ENCODE data around the gene REST. TPM values are rescaled to one million over a fixed set of nuclear protein-coding genes. Genes with fewer than 3 reads are reported as not detected.

The REST gene
- total RNA-seq, 2 donors from 2014 or later, result 59.7 to 60.6 TPM

DNA sequence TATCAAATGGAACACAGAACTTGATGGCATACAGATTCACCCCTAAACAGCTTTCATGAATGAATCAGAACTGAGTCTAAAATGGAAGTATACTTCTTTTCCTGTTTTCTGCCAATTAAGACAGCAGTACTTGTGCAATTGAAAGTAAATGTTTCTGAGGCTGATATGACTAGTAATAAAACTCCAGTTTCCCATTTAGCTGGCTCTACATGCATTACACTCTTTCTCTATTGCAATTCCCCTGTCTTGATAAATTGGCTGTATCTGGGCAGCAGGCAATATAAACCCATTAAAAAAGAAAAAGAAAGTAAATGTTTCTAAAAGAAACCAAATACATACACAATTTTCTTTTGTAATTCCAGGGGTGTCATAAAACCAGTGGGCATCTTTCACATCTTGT lies 65.1 kb downstream of the REST start:
- peak overlapping the region; percentile 70 to 76 for H3K4me3 Mint-ChIP-seq
- DNase-seq, result no peak
- H3K36me3 Mint-ChIP-seq (ENCODE audit: insufficient read depth in 2 of 2), result peaks cover 28 to 58% of the 10 kb centered on the region in 2 donors
- peaks cover 3% of the 10 kb centered on the region in 2 donors for H3K9me3 Mint-ChIP-seq
- ATAC-seq (replicated peaks in 1 of 2), result peak; percentile 6 to 12
- no peaks in the 10 kb centered on the region for H3K27me3 Mint-ChIP-seq (ENCODE audit: low read depth)
- H3K27ac Mint-ChIP-seq, result peak overlapping the region; percentile 14
- H3K4me1 Mint-ChIP-seq (ENCODE audit: low read depth), result peaks cover 53% of the 10 kb centered on the region

DNA sequence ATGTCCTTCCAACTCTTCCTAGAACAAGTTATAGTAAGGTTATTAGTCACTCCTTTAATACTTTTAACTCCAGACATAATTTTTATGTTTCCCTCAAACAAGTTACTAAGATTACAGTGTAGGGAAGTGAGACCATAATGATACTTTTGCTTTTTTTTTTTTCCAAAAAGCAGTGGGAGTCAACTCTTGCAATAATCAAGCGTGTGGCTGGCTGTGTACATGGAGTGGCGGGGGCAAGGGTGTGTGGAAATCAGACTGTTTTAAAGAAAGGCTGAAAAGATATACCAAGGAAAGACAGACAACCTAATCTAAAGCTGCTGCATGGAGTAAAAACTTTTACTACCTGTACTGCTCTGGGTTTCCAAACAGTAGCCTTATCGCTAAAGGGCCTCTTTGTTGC lies 65.6 kb downstream of the REST start:
- ATAC-seq (replicated peaks in 1 of 2), result no peak

DNA sequence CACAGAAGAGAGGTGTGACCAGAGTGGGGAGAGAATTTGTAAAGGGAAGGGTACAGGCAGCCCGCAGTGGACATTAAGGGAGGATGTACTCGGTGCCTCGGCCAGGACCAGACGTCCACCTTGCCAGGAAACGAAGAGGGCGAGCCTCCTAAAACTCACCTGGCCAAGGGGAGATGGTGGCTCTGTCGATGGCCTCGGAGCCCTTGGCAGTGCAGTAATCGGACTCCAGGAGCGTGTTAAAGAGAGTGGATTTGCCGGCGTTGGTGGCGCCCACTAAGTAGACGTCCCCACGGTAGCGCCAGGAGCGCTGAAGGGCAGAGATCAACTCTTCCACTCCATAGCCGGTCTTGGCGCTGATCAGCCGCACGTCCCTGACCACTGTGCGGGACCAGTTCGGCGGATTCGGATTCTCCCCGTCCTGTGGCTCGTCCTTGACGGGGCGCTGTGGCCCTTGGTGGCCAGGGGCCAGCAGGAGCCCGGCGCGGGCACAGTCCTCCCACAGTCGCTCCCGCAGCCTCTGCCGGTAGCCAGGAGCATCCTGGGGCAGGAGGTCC lies 68.7 kb downstream of the REST start:
- H3K4me3 Mint-ChIP-seq, result peak overlapping the region; percentile 99
- ATAC-seq (replicated peaks in 1 of 2) (peak in 1 of 2 donors; percentile 0), DNase-seq (peak in 1 of 2 donors; percentile 12)
- H3K4me1 Mint-ChIP-seq (ENCODE audit: low read depth), result peaks cover 60% of the 10 kb centered on the region
- peaks cover 3% of the 10 kb centered on the region in 2 donors for H3K9me3 Mint-ChIP-seq
- H3K27me3 Mint-ChIP-seq (ENCODE audit: low read depth), result no peaks in the 10 kb centered on the region
- H3K36me3 Mint-ChIP-seq (ENCODE audit: insufficient read depth in 2 of 2), result peaks cover 29 to 51% of the 10 kb centered on the region in 2 donors
- peak overlapping the region; percentile 85 for H3K27ac Mint-ChIP-seq

More for the DNA sequence above, 65.6 kb downstream of the REST start:
- peak overlapping the region; percentile 70 to 76 for H3K4me3 Mint-ChIP-seq
- H3K9me3 Mint-ChIP-seq, result peaks cover 3% of the 10 kb centered on the region in 2 donors
- no peak for DNase-seq
- H3K4me1 Mint-ChIP-seq (ENCODE audit: low read depth), result peaks cover 53% of the 10 kb centered on the region
- peaks cover 28 to 57% of the 10 kb centered on the region in 2 donors for H3K36me3 Mint-ChIP-seq (ENCODE audit: insufficient read depth in 2 of 2)
- H3K27me3 Mint-ChIP-seq (ENCODE audit: low read depth), result no peaks in the 10 kb centered on the region
- H3K27ac Mint-ChIP-seq, result peak overlapping the region; percentile 14

DNA sequence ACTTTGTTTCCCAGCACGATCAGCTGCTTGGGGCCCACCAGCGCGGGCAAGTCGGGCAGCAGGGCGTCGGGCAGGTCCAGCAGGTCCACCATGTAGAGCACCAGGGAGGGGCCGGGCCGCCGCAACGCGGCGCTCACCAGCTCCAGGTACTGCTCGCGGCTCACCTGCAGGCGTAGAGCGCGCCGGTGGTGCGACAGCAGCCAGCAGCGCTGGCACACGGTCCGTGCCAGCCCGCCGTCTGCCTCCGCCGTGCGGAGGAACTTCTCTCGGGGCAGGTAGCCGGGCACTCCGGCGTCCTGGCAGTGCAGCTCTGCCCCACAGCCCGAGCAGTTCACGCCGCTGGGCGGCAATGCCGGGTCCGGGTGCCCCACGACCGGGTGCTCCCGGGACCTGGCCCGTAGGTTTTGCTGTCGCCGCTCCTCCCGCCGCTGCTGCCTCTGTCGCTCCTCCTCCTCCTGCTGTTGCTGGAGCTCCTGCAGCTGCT lies 69.2 kb downstream of the REST start:
- Mint-ChIP-seq H3K27ac (peak overlapping the region; percentile 98), H3K4me3 (peak overlapping the region; percentile 99)

DNA sequence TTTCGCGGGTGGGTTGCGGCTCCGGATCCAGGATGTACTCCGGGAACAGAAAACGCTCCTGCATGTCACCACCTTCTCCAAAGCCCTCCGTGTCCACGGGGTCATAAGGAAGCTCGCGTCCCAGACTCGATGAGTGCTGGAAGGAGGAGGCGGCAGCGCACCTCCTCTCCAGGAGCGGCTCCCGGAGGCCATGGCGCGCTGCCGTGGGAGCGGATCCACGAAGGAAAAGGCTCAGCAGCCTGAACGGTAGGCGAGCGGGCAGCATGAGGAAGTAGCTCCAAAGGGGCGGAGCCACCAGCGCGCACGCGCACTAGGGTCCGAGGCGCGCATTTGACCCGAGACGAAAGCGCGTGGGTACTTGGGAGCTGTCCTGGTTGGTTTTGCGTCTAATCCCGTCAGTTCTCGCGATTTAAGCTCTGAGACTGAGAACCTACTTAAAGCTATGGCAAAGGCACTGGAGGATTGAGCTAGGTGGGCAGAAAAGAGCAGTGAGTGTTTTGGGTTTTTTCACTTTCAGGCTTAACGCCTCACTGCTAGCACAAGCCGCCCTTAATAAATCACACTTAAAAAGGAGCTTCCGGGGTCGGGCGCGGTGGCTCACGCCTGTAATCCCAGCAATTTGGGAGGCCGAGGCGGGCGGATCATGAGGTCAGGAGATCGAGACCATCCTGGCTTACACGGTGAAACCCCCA lies 69.8 kb downstream of the REST start, which contains the start of gene NOA1:
NOA1 (minus strand) TSS at position 286 of the 692 bp plus-strand sequence; CDS start at position 265, 21 bp downstream.
- ATAC-seq (replicated peaks in 1 of 2), result peak; percentile 84 to 85
- Mint-ChIP-seq H3K27me3 (ENCODE audit: low read depth) (no peaks in the 10 kb centered on the region), H3K4me3 (peak within 1 kb of the TSS; percentile 99), H3K27ac (peak within 1 kb of the TSS; percentile 98), H3K36me3 (ENCODE audit: insufficient read depth in 2 of 2) (peaks cover 24 to 47% of the 10 kb centered on the region in 2 donors), H3K9me3 (peaks cover 0 to 3% of the 10 kb centered on the region in 2 donors), H3K4me1 (ENCODE audit: low read depth) (peaks cover 62% of the 10 kb centered on the region)
- DNase-seq, result peak; percentile 95 to 98

More for the DNA sequence above, 69.2 kb downstream of the REST start:
- Mint-ChIP-seq H3K36me3 (ENCODE audit: insufficient read depth in 2 of 2) (peaks cover 29 to 50% of the 10 kb centered on the region in 2 donors), H3K9me3 (peaks cover 0 to 3% of the 10 kb centered on the region in 2 donors), H3K27me3 (ENCODE audit: low read depth) (no peaks in the 10 kb centered on the region), H3K4me1 (ENCODE audit: low read depth) (peaks cover 62% of the 10 kb centered on the region)
- ATAC-seq (replicated peaks in 1 of 2), result peak; percentile 41 to 43
- peak; percentile 60 to 61 for DNase-seq

DNA sequence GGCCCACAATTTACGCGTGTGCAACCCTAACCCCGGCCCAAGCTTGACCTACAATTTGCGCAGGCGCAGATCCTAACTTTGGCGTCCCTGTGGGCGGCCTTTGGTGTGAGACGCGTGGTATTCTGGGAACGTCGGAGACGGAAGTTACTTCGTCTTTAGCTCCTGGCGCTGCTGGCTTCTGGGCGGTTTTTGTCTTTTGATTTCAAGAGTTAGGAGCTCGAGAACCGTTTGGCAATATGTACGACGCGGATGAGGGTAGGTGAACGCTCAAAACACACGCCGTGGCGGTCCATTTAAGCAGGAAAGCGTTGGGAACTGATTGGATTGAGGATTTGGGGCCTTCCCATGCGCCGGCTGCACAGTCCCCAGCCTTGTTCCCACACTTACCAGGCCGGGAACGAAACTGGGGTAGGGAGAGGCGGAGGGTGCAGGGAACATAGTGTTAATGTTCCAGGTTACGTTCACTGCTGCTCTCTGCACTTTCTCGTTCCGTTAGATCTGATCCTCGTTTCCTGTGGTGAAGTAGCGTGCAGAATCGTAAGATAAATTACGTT lies 71.1 kb downstream of the REST start, which contains the start of gene POLR2B:
POLR2B (plus strand) TSS at position 147 of the 554 bp plus-strand sequence; CDS start at position 237, 90 bp downstream.
- H3K4me1 Mint-ChIP-seq (ENCODE audit: low read depth), result peaks cover 64% of the 10 kb centered on the region
- peaks cover 13 to 34% of the 10 kb centered on the region in 2 donors for H3K36me3 Mint-ChIP-seq (ENCODE audit: insufficient read depth in 2 of 2)
- peak; percentile 94 to 95 for DNase-seq
- peaks cover 0 to 2% of the 10 kb centered on the region in 2 donors for H3K9me3 Mint-ChIP-seq
- peak within 1 kb of the TSS; percentile 99 for H3K4me3 Mint-ChIP-seq
- peak within 1 kb of the TSS; percentile 98 for H3K27ac Mint-ChIP-seq
- H3K27me3 Mint-ChIP-seq (ENCODE audit: low read depth), result no peaks in the 10 kb centered on the region
- ATAC-seq (replicated peaks in 1 of 2), result peak; percentile 56 to 57

DNA sequence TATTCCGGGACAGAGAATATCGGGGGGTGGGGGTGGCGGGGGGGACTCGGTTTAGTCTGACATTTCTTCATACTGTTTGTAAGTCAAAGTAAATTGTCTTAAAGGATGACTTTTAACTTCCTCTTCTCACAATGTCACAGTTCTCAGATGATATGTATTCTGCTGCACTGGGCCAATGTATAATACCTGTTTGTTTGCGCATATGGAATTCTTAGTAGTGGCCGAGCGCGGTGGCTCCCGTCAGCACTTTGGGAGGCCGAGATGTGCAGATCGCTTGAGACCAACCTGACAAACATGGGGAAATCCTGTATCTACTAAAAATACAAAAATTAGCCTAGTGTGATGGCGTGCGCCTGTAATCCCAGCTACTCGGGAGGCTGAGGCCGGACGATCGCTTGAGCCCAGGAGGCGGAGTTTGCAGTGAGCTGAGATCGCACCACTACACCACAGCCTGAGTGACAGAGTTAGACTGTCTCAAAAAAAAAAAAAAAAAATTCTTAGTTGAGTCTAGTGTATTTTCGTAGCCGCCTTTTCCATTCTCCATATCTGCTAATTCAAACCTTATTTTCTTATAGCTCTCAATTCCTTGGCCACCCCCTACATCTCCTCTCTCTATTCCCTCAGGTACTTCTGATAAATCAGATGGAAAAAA lies 71.8 kb downstream of the REST start:
- H3K4me3 Mint-ChIP-seq, result peak overlapping the region; percentile 99
- ATAC-seq (replicated peaks in 1 of 2), result peak; percentile 11 to 14
- DNase-seq, result peak; percentile 66 to 71
- H3K9me3 Mint-ChIP-seq, result no peaks in the 10 kb centered on the region
- H3K27me3 Mint-ChIP-seq (ENCODE audit: low read depth), result no peaks in the 10 kb centered on the region
- peaks cover 12 to 32% of the 10 kb centered on the region in 2 donors for H3K36me3 Mint-ChIP-seq (ENCODE audit: insufficient read depth in 2 of 2)
- H3K4me1 Mint-ChIP-seq (ENCODE audit: low read depth), result peaks cover 63% of the 10 kb centered on the region
- peak overlapping the region; percentile 98 for H3K27ac Mint-ChIP-seq

DNA sequence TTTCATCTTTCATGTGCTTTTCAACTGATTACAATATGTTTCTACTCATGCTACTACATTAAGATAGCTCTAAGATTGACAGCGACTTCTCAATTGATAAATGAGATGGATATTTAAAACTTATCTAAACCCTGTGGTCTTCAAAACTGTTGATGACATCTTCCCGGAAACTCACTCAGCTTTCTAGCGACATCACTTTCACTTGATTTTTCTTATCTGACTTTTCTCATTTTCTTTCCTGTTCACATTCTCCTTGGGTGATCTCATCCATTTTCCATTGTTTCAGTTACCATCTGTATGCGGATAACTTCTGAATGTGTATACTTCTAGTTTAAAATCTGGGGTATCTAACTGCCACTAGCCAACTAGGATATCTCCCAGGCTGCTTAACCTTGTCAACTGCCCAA lies 74.1 kb downstream of the REST start:
- ATAC-seq (replicated peaks in 1 of 2), result no peak
- no peaks in the 10 kb centered on the region for H3K27me3 Mint-ChIP-seq (ENCODE audit: low read depth)

DNA sequence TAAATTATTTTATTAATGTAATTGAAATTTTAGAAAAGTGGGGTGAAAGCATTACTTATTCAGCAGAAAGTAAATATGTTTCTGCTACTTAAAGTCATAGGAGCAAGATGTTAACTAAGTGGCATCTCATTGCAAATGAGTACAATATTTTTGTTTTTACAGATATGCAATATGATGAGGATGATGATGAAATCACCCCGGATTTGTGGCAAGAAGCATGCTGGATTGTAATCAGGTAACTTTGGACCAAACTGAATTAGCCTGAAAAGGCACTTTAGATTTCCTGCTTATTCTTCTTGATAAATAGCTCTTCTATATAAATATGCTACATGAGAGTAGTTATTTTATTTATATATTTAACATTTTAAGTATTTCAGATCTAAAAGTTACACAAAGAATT lies 78.5 kb downstream of the REST start:
- Mint-ChIP-seq H3K4me1 (ENCODE audit: low read depth) (peaks cover 53% of the 10 kb centered on the region), H3K4me3 (no peak overlapping the region)

More for the DNA sequence above, 74.1 kb downstream of the REST start:
- peak overlapping the region; percentile 82 for H3K27ac Mint-ChIP-seq
- peaks cover 51% of the 10 kb centered on the region for H3K4me1 Mint-ChIP-seq (ENCODE audit: low read depth)
- H3K36me3 Mint-ChIP-seq (ENCODE audit: insufficient read depth in 2 of 2), result peaks cover 13 to 26% of the 10 kb centered on the region in 2 donors
- H3K4me3 Mint-ChIP-seq, result peak overlapping the region; percentile 99
- no peak for DNase-seq
- no peaks in the 10 kb centered on the region for H3K9me3 Mint-ChIP-seq

DNA sequence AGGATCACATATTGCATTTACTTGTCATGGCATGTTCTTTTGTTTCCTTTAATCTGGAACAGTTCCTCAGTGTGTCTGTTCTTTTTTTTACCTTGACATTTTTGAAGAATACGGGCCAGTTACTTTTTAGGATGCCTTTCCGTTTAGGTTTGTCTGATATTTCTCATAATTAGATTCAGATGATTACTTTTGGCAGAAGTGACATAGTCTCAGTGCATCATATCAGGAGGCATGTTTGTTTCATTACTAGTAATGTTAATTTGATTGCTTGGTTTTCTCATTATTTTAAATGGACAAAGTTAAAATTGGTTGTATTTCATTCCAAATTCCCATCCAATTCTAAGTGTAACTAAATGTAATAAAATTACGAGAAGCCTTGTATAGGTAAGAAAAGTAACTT lies 79.3 kb downstream of the REST start:
- H3K36me3 Mint-ChIP-seq (ENCODE audit: insufficient read depth in 2 of 2), result peaks cover 5 to 26% of the 10 kb centered on the region in 2 donors
- H3K27ac Mint-ChIP-seq, result no peak overlapping the region
- no peak overlapping the region for H3K4me3 Mint-ChIP-seq
- DNase-seq (no peak), ATAC-seq (replicated peaks in 1 of 2) (no peak)
- H3K4me1 Mint-ChIP-seq (ENCODE audit: low read depth), result peaks cover 51% of the 10 kb centered on the region
- no peaks in the 10 kb centered on the region for H3K27me3 Mint-ChIP-seq (ENCODE audit: low read depth)
- H3K9me3 Mint-ChIP-seq, result no peaks in the 10 kb centered on the region

More for the DNA sequence above, 78.5 kb downstream of the REST start:
- Mint-ChIP-seq H3K36me3 (ENCODE audit: insufficient read depth in 2 of 2) (peaks cover 9 to 25% of the 10 kb centered on the region in 2 donors), H3K27me3 (ENCODE audit: low read depth) (no peaks in the 10 kb centered on the region), H3K9me3 (no peaks in the 10 kb centered on the region), H3K27ac (no peak overlapping the region)
- ATAC-seq (replicated peaks in 1 of 2) (no peak), DNase-seq (no peak)

DNA sequence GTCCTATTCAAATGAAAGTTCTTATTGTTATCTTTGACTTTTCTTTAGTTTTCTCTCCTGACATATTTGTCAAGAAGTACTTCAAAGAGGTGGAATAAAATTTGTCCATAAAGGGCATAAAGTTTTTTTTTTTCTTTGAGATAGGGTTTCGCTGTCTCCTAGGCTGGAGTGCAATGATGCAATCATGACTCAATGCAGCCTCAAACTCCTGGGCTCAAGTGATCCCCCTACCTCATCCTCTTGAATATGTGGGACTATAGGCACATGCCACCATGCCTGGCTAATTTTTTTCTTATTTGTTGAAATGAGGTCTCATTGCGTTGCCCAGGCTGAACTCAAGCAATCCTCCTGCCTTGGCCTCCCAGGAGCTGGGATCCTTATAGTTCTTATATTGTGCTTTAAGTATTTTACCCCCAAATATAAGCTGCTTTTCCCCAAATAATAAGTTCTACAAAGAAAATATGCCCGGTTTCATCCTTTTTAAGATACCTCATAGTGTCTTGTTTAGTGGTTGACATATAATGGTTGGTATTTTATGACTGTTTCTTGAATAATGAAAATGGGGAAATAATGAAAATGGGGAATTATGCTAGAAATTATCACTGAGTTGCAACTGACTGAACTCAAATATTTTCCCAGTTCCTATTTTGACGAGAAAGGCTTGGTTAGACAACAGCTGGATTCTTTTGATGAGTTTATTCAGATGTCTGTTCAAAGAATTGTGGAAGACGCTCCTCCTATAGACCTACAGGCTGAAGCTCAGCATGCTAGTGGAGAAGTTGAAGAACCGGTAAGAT lies 82.6 kb downstream of the REST start:
- Mint-ChIP-seq H3K27ac (peak overlapping the region; percentile 91), H3K27me3 (ENCODE audit: low read depth) (no peaks in the 10 kb centered on the region), H3K4me3 (no peak overlapping the region), H3K36me3 (ENCODE audit: insufficient read depth in 2 of 2) (peaks cover 8 to 34% of the 10 kb centered on the region in 2 donors), H3K4me1 (ENCODE audit: low read depth) (peaks cover 24% of the 10 kb centered on the region), H3K9me3 (no peaks in the 10 kb centered on the region)
- no peak for DNase-seq
- no peak for ATAC-seq (replicated peaks in 1 of 2)

DNA sequence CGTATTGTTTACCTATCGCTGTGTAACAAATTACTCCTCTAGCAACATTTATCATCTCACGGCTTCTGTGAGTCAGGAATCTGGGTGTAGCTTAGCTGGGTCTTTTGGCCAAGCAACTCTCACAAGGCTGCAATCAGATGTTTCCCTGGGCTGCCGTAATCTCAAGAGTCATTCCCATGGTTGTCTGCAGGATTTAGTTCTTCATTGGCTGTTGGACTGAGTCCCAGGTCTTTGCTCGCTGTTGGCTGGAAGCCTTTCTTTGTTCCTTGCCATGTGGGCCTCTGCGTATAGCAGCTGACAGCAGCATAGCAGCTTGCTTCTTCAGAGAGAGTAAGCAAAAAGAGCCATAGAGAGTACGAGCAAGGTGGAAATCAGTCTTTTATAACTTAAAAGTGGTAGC lies 87.8 kb downstream of the REST start:
- Mint-ChIP-seq H3K27me3 (ENCODE audit: low read depth) (no peaks in the 10 kb centered on the region), H3K4me3 (no peak overlapping the region), H3K27ac (peak overlapping the region; percentile 5), H3K9me3 (no peaks in the 10 kb centered on the region), H3K4me1 (ENCODE audit: low read depth) (peaks cover 12% of the 10 kb centered on the region), H3K36me3 (ENCODE audit: insufficient read depth in 2 of 2) (peaks cover 10 to 58% of the 10 kb centered on the region in 2 donors)
- DNase-seq, result no peak
- ATAC-seq (replicated peaks in 1 of 2), result no peak

All from activated T-cell treated with anti-CD3 and anti-CD28 coated beads, Interleukin-2, amount 50 U/mL, for 72 hours (primary cell).